Measurements from ENCODE around the gene RBM3.

GRCh38 chrX:48540028-48540375 lies 34.3 kb upstream of the RBM3 start:
- no peak for TF ChIP-seq TAF1 (IDR thresholded peaks at IDR 0.05; ENCODE audit: borderline replicate concordance, insufficient read depth, low read length)
- TF ChIP-seq POLR2AphosphoS5 (IDR thresholded peaks at IDR 0.05; ENCODE audit: low read depth, low read length): no peak

Measured in PFSK-1 (cell line).